Aorta (tissue), 5 donors: ENCODE measurements around the gene TBCC. TPM values are rescaled to one million over a fixed set of nuclear protein-coding genes. Genes with fewer than 3 reads are reported as not detected.

Source experiments
- ATAC-seq: fragments of 200-7000 bp; cut with Tn5 transposase; one replicate; pipeline ENCODE4 v1.9.1; 2022; ENCODE audit warnings: moderate library complexity; ENCODE audit not compliant: low FRiP score
- DNase-seq, 2 donors: peaks; one replicate each; pipeline ENCODE4 v3.0.0-alpha.2; 2020
- H3K27ac ChIP-seq, 2 donors: one replicate each; pipeline ENCODE4 v1.5.1; 2013; ENCODE audit warnings: low read length in 2 of 2, mild to moderate bottlenecking in 2 of 2, moderate library complexity in 2 of 2, control low read depth in 1 of 2, inconsistent platforms in 1 of 2, low read depth in 1 of 2
- H3K27me3 ChIP-seq, 2 donors: one replicate each; pipeline ENCODE4 v1.6.1; 2013; ENCODE audit warnings: control low read depth in 1 of 2, low read length in 1 of 2, mild to moderate bottlenecking in 1 of 2, moderate library complexity in 1 of 2; ENCODE audit not compliant: insufficient read depth in 2 of 2, control insufficient read depth in 1 of 2
- H3K36me3 ChIP-seq, 2 donors: one replicate each; pipeline ENCODE4 v1.6.1; 2013; ENCODE audit warnings: control low read depth in 1 of 2, low read length in 1 of 2, mild to moderate bottlenecking in 1 of 2; ENCODE audit not compliant: insufficient read depth in 2 of 2, control insufficient read depth in 1 of 2
- H3K4me1 ChIP-seq, 2 donors: one replicate each; pipeline ENCODE4 v1.6.1; 2013; ENCODE audit warnings: low read length in 2 of 2, control low read depth in 1 of 2, mild to moderate bottlenecking in 1 of 2, moderate library complexity in 1 of 2; ENCODE audit not compliant: insufficient read depth in 2 of 2, control insufficient read depth in 1 of 2
- H3K4me3 ChIP-seq, 2 donors: one replicate each; pipeline ENCODE4 v1.5.1; 2013; ENCODE audit warnings: low read length in 2 of 2, control low read depth in 1 of 2, mild to moderate bottlenecking in 1 of 2
- H3K9me3 ChIP-seq: one replicate; pipeline ENCODE4 v1.6.1; 2013; ENCODE audit warnings: mild to moderate bottlenecking, low read length; ENCODE audit not compliant: control insufficient read depth
- whole genome bisulfite sequencing, 2 donors: extraction: QIAGEN DNeasy Blood & Tissue Kit; methylation state at CpG; one replicate each; pipeline ENCODE4 v1.1.7; 2013; 5-methylcytosine and 5-hydroxymethylcytosine counted together
- intact Hi-C, 2 donors: fragments of 100-400 bp; cut with DNase I; formaldehyde crosslinking; loops; one replicate each; pipeline versions ENCODE4 v1.14.2 to v1.15.0; 2022
- polyA plus RNA-seq, 2 donors: library from polyadenylated mRNA; stranded (reverse); fragments of 200-250 nt; gene quantifications; one replicate each; pipeline ENCODE4 v1.2.3, GENCODE V29; 2013
- total RNA-seq, 2 donors: library from RNA; stranded (reverse); fragmentation: NEBNext Ultra II Directional; extraction: Animal tissue kit (Norgen Biotek cat#: 25700); gene quantifications; one replicate each; pipeline ENCODE4 v1.2.1, GENCODE V29; 2021
- donor health status: healthy with polysubstance abuse.
- donor health status: Bipolar disorder and iron deficiency.
- donor health status: DM: no; HTN: no; CAD: no.
- donor health status: DM: no; HTN: no; CAD: no.
- donor health status: DM: yes; HTN: yes; CAD: no.

The TBCC gene
- total and polyA plus RNA-seq, 4 donors, result 14.4 to 33.1 (median 16.4) TPM

- ATAC-seq (no peak), DNase-seq (no peak)
- Histone ChIP-seq H3K4me3 (peak overlapping the region; percentile 74 to 99), H3K4me1 (peaks cover 0 to 6% of the 10 kb centered on the region in 2 donors), H3K36me3 (no peaks in the 10 kb centered on the region), H3K27ac (peak overlapping the region in 1 of 2 donors; percentile 79), H3K27me3 (no peaks in the 10 kb centered on the region), H3K9me3 (no peaks in the 10 kb centered on the region)
- intact Hi-C loops, result loop anchor here in 1 of 2 donors (5.0 kb wide), 3 partner anchors 37 to 92 kb away; partner anchors contain the start of gene RPL7L1
- WGBS, 2 donors, result 32 to 50% methylated on average over 12 of the region's 12 CpGs
Observed at GRCh38 chr6:42784717-42785498, 39.0 kb upstream of the TBCC start.

DNA sequence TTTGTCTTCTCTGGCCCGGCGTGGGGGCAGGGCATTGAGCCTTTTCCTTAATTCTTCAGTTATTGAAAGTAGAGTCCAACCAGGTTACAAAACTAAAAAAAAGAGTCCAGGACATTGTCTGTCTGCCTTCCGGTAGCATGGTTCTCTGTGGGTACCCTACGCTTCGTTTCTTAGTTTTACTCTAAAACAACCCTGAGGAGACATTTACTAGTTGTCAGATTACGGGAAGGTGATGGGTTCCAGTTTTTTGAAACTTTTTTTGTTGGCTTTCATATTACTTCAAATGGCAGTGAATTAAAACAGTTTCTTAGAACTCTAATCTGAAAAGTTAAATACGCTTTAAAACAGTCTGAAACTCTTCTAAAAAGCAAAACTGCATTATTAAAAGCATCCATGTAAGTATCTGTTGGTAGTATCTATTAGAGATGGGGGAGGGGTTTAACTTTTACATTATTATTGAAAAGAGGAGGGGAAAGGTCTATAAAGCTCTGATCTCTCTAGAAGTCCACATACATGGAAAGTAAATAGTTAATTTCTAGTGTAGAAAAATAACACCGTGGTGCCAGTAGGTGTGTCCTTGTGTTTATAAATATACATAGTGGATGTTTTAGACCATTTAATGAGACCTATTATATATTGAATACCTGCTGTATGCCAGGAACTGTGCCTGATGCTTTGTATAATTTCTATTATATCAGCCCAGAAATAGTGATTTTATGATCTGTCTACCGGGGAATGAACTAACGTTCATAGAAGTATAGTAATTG is 38.2 kb upstream of the TBCC start:
- H3K4me3 ChIP-seq, result peak overlapping the region; percentile 74 to 99
- H3K4me1 ChIP-seq, result peaks cover 0 to 3% of the 10 kb centered on the region in 2 donors
- no peaks in the 10 kb centered on the region for H3K27me3 ChIP-seq
- H3K36me3 ChIP-seq, result no peaks in the 10 kb centered on the region
- intact Hi-C loops, result loop anchor here (2.0 to 5.0 kb wide), 3 partner anchors 37 to 93 kb away; partner anchors contain the start of genes RPL7L1 (in 1 of the 2) and TBCC (in 1 of the 2)
- DNase-seq (no peak), ATAC-seq (no peak)
- peak overlapping the region; percentile 100 for H3K27ac ChIP-seq
- no peaks in the 10 kb centered on the region for H3K9me3 ChIP-seq
- whole genome bisulfite sequencing, 2 donors, result 0% methylated on average over 10 of the region's 10 CpGs

DNA sequence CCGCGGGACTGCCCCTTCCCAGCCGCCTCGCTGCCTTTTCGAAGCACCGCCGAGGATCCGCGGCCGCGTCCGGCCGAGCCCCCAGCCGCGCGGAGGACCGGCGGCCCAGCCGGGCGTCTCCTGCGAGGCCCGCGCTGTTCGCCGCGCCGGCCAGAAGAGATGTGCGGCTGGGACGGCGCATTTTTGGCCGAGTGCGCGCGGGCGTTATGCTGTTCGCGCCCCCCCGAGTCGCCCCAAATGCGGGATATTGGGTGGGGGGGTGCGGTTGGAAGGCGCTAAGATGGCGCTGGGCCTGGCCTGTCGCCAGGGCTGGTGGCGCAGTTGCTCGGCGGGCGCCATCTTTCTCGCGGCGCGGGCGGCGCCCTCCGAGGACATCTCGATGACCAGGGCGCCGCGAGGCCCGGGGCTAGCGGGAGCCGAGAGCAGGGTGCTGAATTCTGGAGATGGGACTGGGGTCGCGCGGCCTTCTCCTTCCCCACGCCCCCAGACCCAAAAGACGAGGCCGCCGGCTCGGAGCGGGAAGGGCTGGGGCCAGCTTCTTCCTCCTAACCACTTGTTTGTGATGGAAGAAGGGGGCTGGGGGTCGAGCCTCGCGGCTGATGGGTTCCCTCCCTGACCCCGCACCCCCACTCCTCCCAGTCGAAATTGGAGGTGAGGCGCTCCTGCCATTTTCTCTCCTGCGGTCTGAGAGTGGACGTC is 37.4 kb upstream of the TBCC start:
- DNase-seq, result peak; percentile 82 to 93
- peak overlapping the region; percentile 74 to 99 for H3K4me3 ChIP-seq
- no peaks in the 10 kb centered on the region for H3K36me3 ChIP-seq
- intact Hi-C loops, result loop anchor here (2.0 to 5.0 kb wide), 3 partner anchors 37 to 94 kb away; partner anchors contain the start of genes RPL7L1 (in 1 of the 2) and TBCC (in 1 of the 2)
- peak overlapping the region; percentile 100 for H3K27ac ChIP-seq
- peaks cover 0 to 3% of the 10 kb centered on the region in 2 donors for H3K4me1 ChIP-seq
- no peaks in the 10 kb centered on the region for H3K9me3 ChIP-seq
- peak; percentile 85 for ATAC-seq
- WGBS, 2 donors, result 0% methylated on average over 46 to 79 of the region's 79 CpGs
- no peaks in the 10 kb centered on the region for H3K27me3 ChIP-seq

GRCh38 chr6:42782689-42783176 is 36.8 kb upstream of the TBCC start:
- peak; percentile 90 for ATAC-seq
- peak overlapping the region; percentile 100 for H3K27ac ChIP-seq
- H3K4me1 ChIP-seq, result peaks cover 0 to 3% of the 10 kb centered on the region in 2 donors

GRCh38 chr6:42781796-42782688 is 36.1 kb upstream of the TBCC start, which contains the start of gene BICRAL:
BICRAL (plus strand) TSS chr6:42782052; CDS start chr6:42822023, 39,971 bp downstream.
- peak within 1 kb of the TSS; percentile 74 to 99 for H3K4me3 ChIP-seq
- no peaks in the 10 kb centered on the region for H3K27me3 ChIP-seq
- intact Hi-C loops, result loop anchor here (1.0 to 5.0 kb wide), 4 partner anchors 35 to 95 kb away; partner anchors contain the start of genes RPL7L1 (in 1 of the 2) and TBCC (in 1 of the 2)
- H3K9me3 ChIP-seq, result no peaks in the 10 kb centered on the region
- no peaks in the 10 kb centered on the region for H3K36me3 ChIP-seq
- peaks cover 0 to under 1% of the 10 kb centered on the region in 2 donors for H3K4me1 ChIP-seq
- peak; percentile 86 to 90 for DNase-seq
- peak; percentile 37 for ATAC-seq
- H3K27ac ChIP-seq, result peak within 1 kb of the TSS; percentile 100
- 1% methylated on average over 53 to 68 of the region's 70 CpGs for WGBS, 2 donors

More at GRCh38 chr6:42782689-42783176, 36.8 kb upstream of the TBCC start:
- H3K36me3 ChIP-seq, result no peaks in the 10 kb centered on the region
- intact Hi-C loops, result loop anchor here (2.0 to 5.0 kb wide), 3 partner anchors 36 to 95 kb away; partner anchors contain the start of genes RPL7L1 (in 1 of the 2) and TBCC (in 1 of the 2)
- no peaks in the 10 kb centered on the region for H3K9me3 ChIP-seq
- peak overlapping the region; percentile 74 to 99 for H3K4me3 ChIP-seq
- WGBS, 2 donors, result 0% methylated on average over 39 to 51 of the region's 51 CpGs
- no peaks in the 10 kb centered on the region for H3K27me3 ChIP-seq
- peak in 1 of 2 donors; percentile 94 for DNase-seq

DNA sequence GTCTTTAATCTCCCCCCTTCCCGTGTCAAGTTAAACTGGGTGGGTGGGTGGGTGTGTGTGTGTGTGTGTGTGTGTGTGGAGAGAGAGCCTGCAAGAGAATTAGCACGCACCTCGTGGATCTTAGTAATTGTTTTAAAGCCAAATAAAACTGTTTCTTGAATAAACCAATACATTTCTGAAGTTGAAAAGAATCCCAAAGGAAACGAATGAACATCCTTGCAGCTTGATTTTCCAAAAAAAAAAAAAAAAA is 35.6 kb upstream of the TBCC start:
- ATAC-seq (no peak), DNase-seq (no peak)
- H3K36me3 ChIP-seq, result no peaks in the 10 kb centered on the region
- H3K4me3 ChIP-seq, result peak overlapping the region; percentile 74 to 99
- intact Hi-C loops, result loop anchor here in 1 of 2 donors (1.0 to 5.0 kb wide), 3 partner anchors 34 to 96 kb away; partner anchors contain the start of gene RPL7L1
- no peaks in the 10 kb centered on the region for H3K9me3 ChIP-seq
- H3K4me1 ChIP-seq, result no peaks in the 10 kb centered on the region
- no peak overlapping the region for H3K27ac ChIP-seq
- 0% methylated on average over 4 of the region's 4 CpGs for WGBS, 2 donors
- H3K27me3 ChIP-seq, result no peaks in the 10 kb centered on the region

GRCh38 chr6:42779521-42779920 is 33.6 kb upstream of the TBCC start:
- no peak overlapping the region for H3K27ac ChIP-seq
- H3K27me3 ChIP-seq, result no peaks in the 10 kb centered on the region
- intact Hi-C loops, result no loop called here
- no peaks in the 10 kb centered on the region for H3K9me3 ChIP-seq
- H3K4me3 ChIP-seq, result no peak overlapping the region
- no peaks in the 10 kb centered on the region for H3K4me1 ChIP-seq
- WGBS, 2 donors, result 95 to 98% methylated on average over 6 of the region's 6 CpGs
- DNase-seq (no peak), ATAC-seq (no peak)
- H3K36me3 ChIP-seq, result no peaks in the 10 kb centered on the region
